K562 (cell line): ENCODE results near the gene MAP3K4. TPM values are rescaled to one million over a fixed set of nuclear protein-coding genes. Genes with fewer than 3 reads are reported as not detected.

Experiments used
- ARID1B ChIP-seq: fragments of 450-650 bp; IDR thresholded peaks from 2 replicates; pipeline ENCODE4 v1.6.1; 2016; ENCODE audit warnings: antibody characterized with exemption, mild to moderate bottlenecking, inconsistent platforms
- BHLHE40 ChIP-seq: IDR thresholded peaks from 2 replicates; pipeline ENCODE4 v1.6.1; 2011; ENCODE audit warnings: low read length, improper control_type of control experiment
- C11orf30 ChIP-seq: fragments of 450-650 bp; IDR thresholded peaks from 2 replicates; pipeline ENCODE4 v1.6.1; 2016; ENCODE audit warnings: low read depth, mild to moderate bottlenecking
- CBFA2T3 ChIP-seq: fragments of 450-650 bp; IDR thresholded peaks from 2 replicates; pipeline ENCODE4 v1.6.1; 2017
- CHCHD3 ChIP-seq: fragments of 250-450 bp; sonication (Bioruptor Pico); IDR thresholded peaks from 2 replicates; pipeline ENCODE4 v2.1.2; 2022; ENCODE audit warnings: mild to moderate bottlenecking
- CHD1 ChIP-seq: fragments of 200-600 bp; sonication (generic); IDR thresholded peaks from one replicate; pipeline ENCODE4 v1.6.1; 2012; ENCODE audit warnings: mild to moderate bottlenecking, moderate library complexity, low read length, inconsistent platforms
- DIDO1 ChIP-seq: fragments of 450-650 bp; IDR thresholded peaks from 2 replicates; pipeline ENCODE4 v1.6.1; 2016; ENCODE audit warnings: low read depth, missing biosample characterization, missing genetic modification characterization
- DMBX1 ChIP-seq: fragments of 250-450 bp; sonication (Bioruptor Pico); IDR thresholded peaks from 2 replicates; pipeline ENCODE4 v1.8.0; 2022; ENCODE audit warnings: inconsistent platforms, mild to moderate bottlenecking, moderate library complexity, borderline replicate concordance
- EHMT2 ChIP-seq: fragments of 450-650 bp; IDR thresholded peaks from 2 replicates; pipeline ENCODE4 v1.6.1; 2018; ENCODE audit warnings: antibody characterized with exemption
- ELF4 ChIP-seq: fragments of 450-650 bp; formaldehyde crosslinking; IDR thresholded peaks from 2 replicates; pipeline ENCODE4 v1.4.0; 2022; ENCODE audit warnings: missing genetic modification characterization
- FOS ChIP-seq: IDR thresholded peaks from 3 replicates; pipeline ENCODE4 v1.6.1; 2011; ENCODE audit not compliant: insufficient read length; ENCODE audit errors: extremely low read depth
- HNRNPH1 ChIP-seq: fragments of 200-400 bp; formaldehyde crosslinking; optimal IDR thresholded peaks from 2 replicates; pipeline ENCODE3; 2017; ENCODE audit warnings: low read depth, mild to moderate bottlenecking, low read length, moderate library complexity
- NFYB ChIP-seq: IDR thresholded peaks from 2 replicates; pipeline ENCODE4 v1.6.1; 2011; ENCODE audit warnings: mild to moderate bottlenecking, moderate library complexity; ENCODE audit not compliant: insufficient read length; ENCODE audit errors: extremely low read depth
- OTX1 ChIP-seq: fragments of 450-650 bp; formaldehyde crosslinking; IDR thresholded peaks from 2 replicates; pipeline ENCODE4 v1.4.0; 2022; ENCODE audit warnings: mild to moderate bottlenecking
- SUPT5H ChIP-seq: fragments of 450-650 bp; IDR thresholded peaks from 2 replicates; pipeline ENCODE4 v1.6.1; 2016
- TFAM ChIP-seq: fragments of 250-450 bp; sonication (Bioruptor Pico); conservative IDR thresholded peaks from 2 replicates; pipeline ENCODE4 v1.5.0; 2021; ENCODE audit warnings: mild to moderate bottlenecking, moderate library complexity
- ZFP36 ChIP-seq: fragments of 150-350 bp; IDR thresholded peaks from 2 replicates; pipeline ENCODE4 v1.6.1; 2018; ENCODE audit warnings: low read length, low read depth; ENCODE audit not compliant: partially characterized antibody
- ZNF408 ChIP-seq: fragments of 250-450 bp; sonication (Bioruptor Pico); IDR thresholded peaks from 2 replicates; pipeline ENCODE4 v1.4.0; 2020; ENCODE audit warnings: low read depth, mild to moderate bottlenecking, moderate library complexity
- ZNF699 ChIP-seq: fragments of 250-450 bp; sonication (Bioruptor Pico); IDR thresholded peaks from 2 replicates; pipeline ENCODE4 v1.8.0; 2021; ENCODE audit warnings: mild to moderate bottlenecking, moderate library complexity; ENCODE audit not compliant: insufficient replicate concordance
- ZNF77 ChIP-seq: fragments of 250-450 bp; sonication (Bioruptor Pico); IDR thresholded peaks from 2 replicates; pipeline ENCODE4 v1.5.0; 2020
- ZNF785 ChIP-seq: fragments of 250-450 bp; sonication (Bioruptor Pico); IDR thresholded peaks from 2 replicates; pipeline ENCODE4 v1.4.0; 2020; ENCODE audit warnings: mild to moderate bottlenecking
- polyA plus RNA-seq, 8 experiments: library from polyadenylated mRNA; depleted of rRNA in 4 of 8; stranded (reverse) in 5 of 8; unstranded in 3 of 8; fragments of >200 nt; fragmentation: Nextera tagmentation in 2 of 8; fragmentation: Illumina TruSeq in 1 of 8; extraction: Ambion mirVana in 2 of 8; extraction: Trizol in 1 of 8; gene quantifications; 2 replicates each; pipeline versions ENCODE4 v1.2.1 to v1.2.3, GENCODE V29; 2011 to 2014; ENCODE audit warnings: inconsistent platforms in 1 of 8, missing spikeins in 1 of 8
- total RNA-seq, 7 experiments: library from RNA; depleted of rRNA in 6 of 7; stranded (reverse); fragments of >200 nt in 6 of 7; fragmentation: Illumina TruSeq in 2 of 7; extraction: Trizol in 2 of 7; gene quantifications; 2 replicates each; pipeline versions ENCODE4 v1.2.1 to v1.2.3, GENCODE V29; 2011 to 2021; ENCODE audit warnings: low replicate concordance in 1 of 7
- TF ChIP-seq, protein P1 (sequence below), 3 experiments: IDR thresholded peaks in 2 of 3; conservative IDR thresholded peaks in 1 of 3; 2 replicates each; pipeline ENCODE4 v1.5.1; 2011 to 2012; ENCODE audit warnings: low read length in 3 of 3, mild to moderate bottlenecking in 3 of 3, control low read depth in 2 of 3, improper control_type of control experiment in 1 of 3, inconsistent platforms in 1 of 3, low read depth in 1 of 3, mixed read lengths in 1 of 3, moderate library complexity in 1 of 3; ENCODE audit not compliant: insufficient read depth in 2 of 3
- TF ChIP-seq, protein P2 (sequence below): sonication (generic); formaldehyde crosslinking; IDR thresholded peaks from 2 replicates; pipeline ENCODE4 v1.8.1; 2023; ENCODE audit warnings: mild to moderate bottlenecking, missing genetic modification reagents
- TF ChIP-seq, protein P3 (sequence below): sonication (generic); formaldehyde crosslinking; IDR thresholded peaks from 2 replicates; pipeline ENCODE4 v1.8.0; 2022; ENCODE audit warnings: mild to moderate bottlenecking, low read depth, missing genetic modification reagents

Gene MAP3K4
- total and polyA plus RNA-seq, 9 of the 15 experiments (the other 6 are each of a cell fraction or from before 2014, with no cell fraction given) = 21.0 to 77.2 (median 48.9) TPM

DNA sequence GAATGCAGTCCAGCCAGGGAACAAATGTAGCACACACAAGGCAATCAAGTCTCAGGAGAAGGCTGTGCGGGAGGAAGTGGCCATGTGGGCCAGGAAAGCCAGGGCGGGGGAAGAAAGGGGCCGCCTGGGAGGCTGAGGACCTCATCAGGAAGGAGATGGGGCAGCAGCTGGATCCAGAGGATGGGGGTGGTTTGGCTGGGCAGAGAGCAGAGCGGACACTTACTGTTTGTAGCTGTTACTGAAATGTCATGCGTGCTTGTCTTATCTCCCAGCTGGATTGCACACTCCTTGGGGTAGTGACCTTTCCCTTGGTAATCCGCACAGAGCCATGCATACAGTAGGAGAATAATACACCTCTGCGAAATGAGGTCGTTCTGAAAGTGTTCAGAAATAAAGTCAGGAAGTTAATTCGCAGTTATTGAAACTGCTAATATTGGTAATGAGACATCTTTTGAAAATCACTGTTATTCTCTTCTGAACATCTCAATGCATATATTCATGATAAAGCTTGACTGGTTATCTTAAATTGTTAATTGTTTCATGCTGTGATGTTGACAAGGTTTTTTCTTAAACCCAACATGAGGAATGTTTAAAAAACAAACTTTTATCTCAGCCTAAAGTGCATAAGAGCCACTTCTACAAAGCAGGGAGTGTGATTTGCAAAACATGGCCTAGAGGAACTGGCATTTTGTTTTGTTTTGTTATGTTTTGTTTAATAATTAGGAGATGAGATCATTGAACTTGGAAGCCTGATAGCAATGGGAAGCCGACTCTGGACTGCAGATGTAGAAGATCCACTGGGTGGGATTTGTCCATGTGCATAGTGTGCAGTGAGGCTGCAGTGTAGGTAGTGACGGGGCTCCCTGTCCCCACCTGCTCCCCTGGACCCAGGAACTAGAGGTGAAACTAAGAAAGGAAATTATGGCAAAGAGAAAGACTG, 18.0 kb upstream of the MAP3K4 start (continued):
- TF ChIP-seq CHCHD3 (CRISPR knock-in tag) (no peak), ZNF408 (no peak), ZNF77 (CRISPR knock-in tag) (no peak), NFYB (no peak), TFAM (CRISPR knock-in tag) (no peak), ARID1B (peak; percentile 72), ZNF699 (no peak), ELF4 (no peak), ZNF785 (no peak), BHLHE40 (peak; percentile 78), OTX1 (no peak), C11orf30 (no peak), FOS (no peak), DIDO1 (tag) (no peak), EHMT2 (no peak), CHD1 (no peak), HNRNPH1 (no peak), CBFA2T3 (peak; percentile 81), SUPT5H (no peak), DMBX1 (CRISPR knock-in tag) (no peak), ZFP36 (no peak)
- TF ChIP-seq, protein P1, sequence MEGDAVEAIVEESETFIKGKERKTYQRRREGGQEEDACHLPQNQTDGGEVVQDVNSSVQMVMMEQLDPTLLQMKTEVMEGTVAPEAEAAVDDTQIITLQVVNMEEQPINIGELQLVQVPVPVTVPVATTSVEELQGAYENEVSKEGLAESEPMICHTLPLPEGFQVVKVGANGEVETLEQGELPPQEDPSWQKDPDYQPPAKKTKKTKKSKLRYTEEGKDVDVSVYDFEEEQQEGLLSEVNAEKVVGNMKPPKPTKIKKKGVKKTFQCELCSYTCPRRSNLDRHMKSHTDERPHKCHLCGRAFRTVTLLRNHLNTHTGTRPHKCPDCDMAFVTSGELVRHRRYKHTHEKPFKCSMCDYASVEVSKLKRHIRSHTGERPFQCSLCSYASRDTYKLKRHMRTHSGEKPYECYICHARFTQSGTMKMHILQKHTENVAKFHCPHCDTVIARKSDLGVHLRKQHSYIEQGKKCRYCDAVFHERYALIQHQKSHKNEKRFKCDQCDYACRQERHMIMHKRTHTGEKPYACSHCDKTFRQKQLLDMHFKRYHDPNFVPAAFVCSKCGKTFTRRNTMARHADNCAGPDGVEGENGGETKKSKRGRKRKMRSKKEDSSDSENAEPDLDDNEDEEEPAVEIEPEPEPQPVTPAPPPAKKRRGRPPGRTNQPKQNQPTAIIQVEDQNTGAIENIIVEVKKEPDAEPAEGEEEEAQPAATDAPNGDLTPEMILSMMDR (IDR thresholded peaks at IDR 0.05 in 2 of 3, conservative IDR thresholded peaks at IDR 0.05 in 1 of 3; ENCODE audit: insufficient read depth in 2 of 3, low read depth in 1 of 3, low read length in 3 of 3) = peak in 2 of 3 experiments; percentile 12 to 19; a peak in 1 of 6 replicates
- TF ChIP-seq, protein P2, sequence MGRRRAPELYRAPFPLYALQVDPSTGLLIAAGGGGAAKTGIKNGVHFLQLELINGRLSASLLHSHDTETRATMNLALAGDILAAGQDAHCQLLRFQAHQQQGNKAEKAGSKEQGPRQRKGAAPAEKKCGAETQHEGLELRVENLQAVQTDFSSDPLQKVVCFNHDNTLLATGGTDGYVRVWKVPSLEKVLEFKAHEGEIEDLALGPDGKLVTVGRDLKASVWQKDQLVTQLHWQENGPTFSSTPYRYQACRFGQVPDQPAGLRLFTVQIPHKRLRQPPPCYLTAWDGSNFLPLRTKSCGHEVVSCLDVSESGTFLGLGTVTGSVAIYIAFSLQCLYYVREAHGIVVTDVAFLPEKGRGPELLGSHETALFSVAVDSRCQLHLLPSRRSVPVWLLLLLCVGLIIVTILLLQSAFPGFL (CRISPR knock-in tag) = no peak
- TF ChIP-seq, protein P3, sequence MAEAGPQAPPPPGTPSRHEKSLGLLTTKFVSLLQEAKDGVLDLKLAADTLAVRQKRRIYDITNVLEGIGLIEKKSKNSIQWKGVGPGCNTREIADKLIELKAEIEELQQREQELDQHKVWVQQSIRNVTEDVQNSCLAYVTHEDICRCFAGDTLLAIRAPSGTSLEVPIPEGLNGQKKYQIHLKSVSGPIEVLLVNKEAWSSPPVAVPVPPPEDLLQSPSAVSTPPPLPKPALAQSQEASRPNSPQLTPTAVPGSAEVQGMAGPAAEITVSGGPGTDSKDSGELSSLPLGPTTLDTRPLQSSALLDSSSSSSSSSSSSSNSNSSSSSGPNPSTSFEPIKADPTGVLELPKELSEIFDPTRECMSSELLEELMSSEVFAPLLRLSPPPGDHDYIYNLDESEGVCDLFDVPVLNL = no peak
